ENCODE results near the gene ACAD8.

DNA sequence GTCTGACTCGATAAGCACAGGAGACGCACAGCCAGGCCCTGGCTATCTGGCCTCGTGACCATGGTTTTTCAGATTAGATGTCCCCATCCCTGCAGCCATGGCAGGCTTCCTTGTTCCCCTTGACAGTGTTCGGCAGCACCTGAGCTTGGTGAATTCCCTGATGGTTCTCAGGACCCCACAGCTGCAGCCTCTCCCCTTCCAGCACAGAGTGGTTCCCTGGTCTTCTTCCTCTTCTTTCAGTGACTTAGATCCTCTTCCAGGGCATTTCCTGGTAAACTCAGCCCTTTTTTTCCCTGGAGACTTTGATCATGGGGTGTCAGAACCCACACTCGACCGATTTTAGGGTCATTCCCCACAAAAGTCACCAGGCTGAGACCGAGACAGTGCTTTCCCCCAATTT is 37.3 kb downstream of the ACAD8 start:
- TF ChIP-seq, protein P1, sequence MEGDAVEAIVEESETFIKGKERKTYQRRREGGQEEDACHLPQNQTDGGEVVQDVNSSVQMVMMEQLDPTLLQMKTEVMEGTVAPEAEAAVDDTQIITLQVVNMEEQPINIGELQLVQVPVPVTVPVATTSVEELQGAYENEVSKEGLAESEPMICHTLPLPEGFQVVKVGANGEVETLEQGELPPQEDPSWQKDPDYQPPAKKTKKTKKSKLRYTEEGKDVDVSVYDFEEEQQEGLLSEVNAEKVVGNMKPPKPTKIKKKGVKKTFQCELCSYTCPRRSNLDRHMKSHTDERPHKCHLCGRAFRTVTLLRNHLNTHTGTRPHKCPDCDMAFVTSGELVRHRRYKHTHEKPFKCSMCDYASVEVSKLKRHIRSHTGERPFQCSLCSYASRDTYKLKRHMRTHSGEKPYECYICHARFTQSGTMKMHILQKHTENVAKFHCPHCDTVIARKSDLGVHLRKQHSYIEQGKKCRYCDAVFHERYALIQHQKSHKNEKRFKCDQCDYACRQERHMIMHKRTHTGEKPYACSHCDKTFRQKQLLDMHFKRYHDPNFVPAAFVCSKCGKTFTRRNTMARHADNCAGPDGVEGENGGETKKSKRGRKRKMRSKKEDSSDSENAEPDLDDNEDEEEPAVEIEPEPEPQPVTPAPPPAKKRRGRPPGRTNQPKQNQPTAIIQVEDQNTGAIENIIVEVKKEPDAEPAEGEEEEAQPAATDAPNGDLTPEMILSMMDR (IDR thresholded peaks at IDR 0.05) = no peak
- no peak for TF ChIP-seq POLR2AphosphoS5 (IDR thresholded peaks at IDR 0.05)

Measured in breast epithelium (tissue), 3 donors.